Stimulated activated CD4-positive, alpha-beta T cell treated with anti-CD3 and anti-CD28 coated beads, TNF-alpha, amount 100 ng/mL, for 1 hour (primary cell): ENCODE results near the gene TENM3.

Experiments
- DNase-seq, 3 donors: peaks; one replicate each; pipeline ENCODE4 v3.0.0-alpha.2; 2020; ENCODE audit warnings: low read depth in 3 of 3, low spot score in 1 of 3

Gene TENM3

GRCh38 chr4:182496408-182496807 is 253.2 kb downstream of the TENM3 start:
- no peak for DNase-seq

GRCh38 chr4:182502064-182502463 is 258.9 kb downstream of the TENM3 start:
- DNase-seq: no peak

GRCh38 chr4:182504463-182504862 is 261.3 kb downstream of the TENM3 start:
- DNase-seq: no peak

- no peak for DNase-seq
Observed at GRCh38 chr4:182507805-182508204, 264.6 kb downstream of the TENM3 start.

GRCh38 chr4:182510836-182511235 is 267.6 kb downstream of the TENM3 start:
- DNase-seq: no peak

- no peak for DNase-seq
Observed at GRCh38 chr4:182513587-182514291, 270.5 kb downstream of the TENM3 start.

GRCh38 chr4:182518421-182518820 is 275.2 kb downstream of the TENM3 start:
- DNase-seq: no peak

- no peak for DNase-seq
Observed at GRCh38 chr4:182519528-182519927, 276.3 kb downstream of the TENM3 start.

GRCh38 chr4:182521011-182521410 is 277.8 kb downstream of the TENM3 start:
- no peak for DNase-seq

- DNase-seq: no peak
Observed at GRCh38 chr4:182528819-182529218, 285.6 kb downstream of the TENM3 start.

- DNase-seq: no peak
Observed at GRCh38 chr4:182530451-182530850, 287.2 kb downstream of the TENM3 start.

- no peak for DNase-seq
Observed at GRCh38 chr4:182531555-182532162, 288.5 kb downstream of the TENM3 start.

- DNase-seq: no peak
Observed at GRCh38 chr4:182532441-182532840, 289.2 kb downstream of the TENM3 start.

GRCh38 chr4:182533964-182534363 is 290.8 kb downstream of the TENM3 start:
- DNase-seq: no peak

GRCh38 chr4:182536221-182536811 is 293.1 kb downstream of the TENM3 start:
- DNase-seq: no peak

GRCh38 chr4:182537031-182537795 is 294.0 kb downstream of the TENM3 start:
- no peak for DNase-seq

- no peak for DNase-seq
Observed at GRCh38 chr4:182538031-182538430, 294.8 kb downstream of the TENM3 start.

- DNase-seq: no peak
Observed at GRCh38 chr4:182540496-182540895, 297.3 kb downstream of the TENM3 start.

GRCh38 chr4:182547435-182547834 is 304.2 kb downstream of the TENM3 start:
- DNase-seq: no peak

GRCh38 chr4:182548156-182548555 is 305.0 kb downstream of the TENM3 start:
- no peak for DNase-seq

GRCh38 chr4:182549356-182549755 is 306.2 kb downstream of the TENM3 start:
- DNase-seq: no peak

- no peak for DNase-seq
Observed at GRCh38 chr4:182552948-182553347, 309.7 kb downstream of the TENM3 start.
